PFSK-1 (cell line): ENCODE data around the gene RABGAP1L.

ENCODE experiments used
- POLR2AphosphoS5 ChIP-seq: IDR thresholded peaks from 2 replicates; pipeline ENCODE4 v1.6.1; 2012; ENCODE audit warnings: low read depth, mild to moderate bottlenecking, control low read depth, low read length, moderate library complexity
- SIN3A ChIP-seq: IDR thresholded peaks from 2 replicates; pipeline ENCODE4 v1.6.1; 2012; ENCODE audit warnings: mild to moderate bottlenecking, low read length, moderate library complexity, borderline replicate concordance; ENCODE audit not compliant: insufficient read depth
- TF ChIP-seq, protein P1 (sequence below), 2 experiments: IDR thresholded peaks; 2 replicates each; pipeline versions ENCODE4 v1.6.1 to v1.8.0; 2011 to 2012; ENCODE audit warnings: low read depth in 2 of 2, low read length in 2 of 2, control low read depth in 1 of 2, inconsistent platforms in 1 of 2, mild to moderate bottlenecking in 1 of 2, moderate library complexity in 1 of 2; ENCODE audit not compliant: insufficient read depth in 1 of 2

DNA sequence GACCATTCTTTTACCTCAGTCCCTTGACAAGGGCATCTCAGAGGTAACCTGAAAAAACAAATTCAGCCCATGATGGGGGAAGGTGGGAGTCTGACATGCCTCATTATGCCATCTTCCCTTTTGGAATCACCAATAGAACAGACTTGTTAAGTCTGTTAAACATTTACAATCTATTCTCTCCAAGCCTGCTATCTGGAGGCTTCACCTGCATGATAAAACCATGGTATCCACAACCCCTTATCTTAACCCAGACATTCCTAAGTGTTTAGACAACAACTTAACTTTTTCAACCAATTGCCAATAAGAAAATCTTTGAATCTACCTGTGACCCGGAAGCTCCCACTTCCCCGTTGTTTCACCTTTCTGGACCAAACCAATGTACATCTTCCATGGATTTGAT, 607.4 kb downstream of the RABGAP1L start:
- TF ChIP-seq POLR2AphosphoS5: no peak
- TF ChIP-seq, protein P1, sequence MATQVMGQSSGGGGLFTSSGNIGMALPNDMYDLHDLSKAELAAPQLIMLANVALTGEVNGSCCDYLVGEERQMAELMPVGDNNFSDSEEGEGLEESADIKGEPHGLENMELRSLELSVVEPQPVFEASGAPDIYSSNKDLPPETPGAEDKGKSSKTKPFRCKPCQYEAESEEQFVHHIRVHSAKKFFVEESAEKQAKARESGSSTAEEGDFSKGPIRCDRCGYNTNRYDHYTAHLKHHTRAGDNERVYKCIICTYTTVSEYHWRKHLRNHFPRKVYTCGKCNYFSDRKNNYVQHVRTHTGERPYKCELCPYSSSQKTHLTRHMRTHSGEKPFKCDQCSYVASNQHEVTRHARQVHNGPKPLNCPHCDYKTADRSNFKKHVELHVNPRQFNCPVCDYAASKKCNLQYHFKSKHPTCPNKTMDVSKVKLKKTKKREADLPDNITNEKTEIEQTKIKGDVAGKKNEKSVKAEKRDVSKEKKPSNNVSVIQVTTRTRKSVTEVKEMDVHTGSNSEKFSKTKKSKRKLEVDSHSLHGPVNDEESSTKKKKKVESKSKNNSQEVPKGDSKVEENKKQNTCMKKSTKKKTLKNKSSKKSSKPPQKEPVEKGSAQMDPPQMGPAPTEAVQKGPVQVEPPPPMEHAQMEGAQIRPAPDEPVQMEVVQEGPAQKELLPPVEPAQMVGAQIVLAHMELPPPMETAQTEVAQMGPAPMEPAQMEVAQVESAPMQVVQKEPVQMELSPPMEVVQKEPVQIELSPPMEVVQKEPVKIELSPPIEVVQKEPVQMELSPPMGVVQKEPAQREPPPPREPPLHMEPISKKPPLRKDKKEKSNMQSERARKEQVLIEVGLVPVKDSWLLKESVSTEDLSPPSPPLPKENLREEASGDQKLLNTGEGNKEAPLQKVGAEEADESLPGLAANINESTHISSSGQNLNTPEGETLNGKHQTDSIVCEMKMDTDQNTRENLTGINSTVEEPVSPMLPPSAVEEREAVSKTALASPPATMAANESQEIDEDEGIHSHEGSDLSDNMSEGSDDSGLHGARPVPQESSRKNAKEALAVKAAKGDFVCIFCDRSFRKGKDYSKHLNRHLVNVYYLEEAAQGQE (IDR thresholded peaks at IDR 0.05; ENCODE audit: insufficient read depth in 1 of 2, low read depth in 2 of 2, low read length in 2 of 2): no peak
- no peak for TF ChIP-seq SIN3A
